Epithelial cell of esophagus (primary cell): ENCODE data around the gene NXF2.
"Not testable (repeated sequence)": the region's sequence is repeated elsewhere in the genome, so short reads cannot be mapped to it uniquely, and the experiment has no call there.

Source experiments
- DNase-seq: peaks from one replicate; pipeline ENCODE4 v3.0.0; 2010; ENCODE audit warnings: low read depth
- H3K4me3 ChIP-seq: 2 replicates; pipeline ENCODE4 v1.5.1; 2011; ENCODE audit warnings: mild to moderate bottlenecking, low read length, control low read depth
- CTCF ChIP-seq: IDR thresholded peaks from 2 replicates; pipeline ENCODE4 v1.5.1; 2011; ENCODE audit warnings: low read depth, mild to moderate bottlenecking, low read length, control low read depth, inconsistent platforms; ENCODE audit not compliant: insufficient read depth; ENCODE audit errors: missing control alignments

NXF2 gene

GRCh38 chrX:102246893-102247292 is at the start of gene NXF2:
Gene NXF2 (plus strand): TSS chrX:102247167. CDS start chrX:102307079, 59,912 bp downstream.
- not testable (repeated sequence) for DNase-seq, H3K4me3 ChIP-seq

- not testable (repeated sequence) for DNase-seq
Observed at GRCh38 chrX:102207940-102208339, 39.0 kb upstream of the NXF2 start.

GRCh38 chrX:102214986-102215385 is 32.0 kb upstream of the NXF2 start, which contains the start of gene TCP11X1:
Gene TCP11X1 (plus strand): TSS chrX:102215301.
- H3K4me3 ChIP-seq, DNase-seq: not testable (repeated sequence)

More at GRCh38 chrX:102207940-102208339, 39.0 kb upstream of the NXF2 start:
- H3K4me3 ChIP-seq: not testable (repeated sequence)

- not testable (repeated sequence) for H3K4me3 ChIP-seq, DNase-seq
Observed at GRCh38 chrX:102216497-102216896, 30.5 kb upstream of the NXF2 start.

- DNase-seq, H3K4me3 ChIP-seq: not testable (repeated sequence)
Observed at GRCh38 chrX:102235678-102236077, 11.3 kb upstream of the NXF2 start.

- DNase-seq, H3K4me3 ChIP-seq: not testable (repeated sequence)
Observed at GRCh38 chrX:102240265-102240664, 6.7 kb upstream of the NXF2 start.

GRCh38 chrX:102272231-102272630 is 25.3 kb downstream of the NXF2 start:
- not testable (repeated sequence) for DNase-seq, H3K4me3 ChIP-seq

GRCh38 chrX:102338162-102338561 is 91.2 kb downstream of the NXF2 start:
- no peak for DNase-seq
- no peak for TF ChIP-seq CTCF
- H3K4me3 ChIP-seq: no peak overlapping the region

- DNase-seq: no peak
- no peak for TF ChIP-seq CTCF
- H3K4me3 ChIP-seq: no peak overlapping the region
Observed at GRCh38 chrX:102339312-102340298, 92.6 kb downstream of the NXF2 start.

GRCh38 chrX:102341867-102342266 is 94.9 kb downstream of the NXF2 start:
- TF ChIP-seq CTCF: no peak
- DNase-seq: no peak
- H3K4me3 ChIP-seq: no peak overlapping the region

- peak; percentile 66 for TF ChIP-seq CTCF
- H3K4me3 ChIP-seq: no peak overlapping the region
- DNase-seq: peak; percentile 41
Observed at GRCh38 chrX:102345916-102346315, 98.9 kb downstream of the NXF2 start.
